SU-DHL-6 (cell line): ENCODE data around the gene ZNF718.
"Not testable (repeated sequence)": the region's sequence is repeated elsewhere in the genome, so short reads cannot be mapped to it uniquely, and the experiment has no call there.

ENCODE experiments used
- H2AFZ ChIP-seq: fragments of 200-600 bp; sonication (generic); 2 replicates; pipeline ENCODE4 v1.6.1; 2014; ENCODE audit warnings: low read depth, mild to moderate bottlenecking, moderate library complexity, mixed read lengths, antibody characterized with exemption, low read length; ENCODE audit not compliant: severe bottlenecking
- H3F3A ChIP-seq: fragments of 200-600 bp; shearing (Covaris generic); 2 replicates; pipeline ENCODE4 v1.6.0; 2016; ENCODE audit warnings: antibody characterized with exemption, mild to moderate bottlenecking; ENCODE audit not compliant: insufficient read depth
- H3K27ac ChIP-seq: fragments of 200-600 bp; sonication (generic); 2 replicates; pipeline ENCODE4 v1.5.1; 2016; ENCODE audit warnings: low read depth, mild to moderate bottlenecking, low read length, moderate library complexity, mixed read lengths
- H3K27me3 ChIP-seq: fragments of 200-600 bp; sonication (generic), shearing (Covaris generic); 2 replicates; pipeline ENCODE4 v1.6.0; 2014; ENCODE audit warnings: mild to moderate bottlenecking, low read length
- H3K36me3 ChIP-seq: fragments of 200-600 bp; sonication (generic); 2 replicates; pipeline ENCODE4 v1.6.1; 2014; ENCODE audit warnings: mild to moderate bottlenecking, low read length, mixed read lengths
- H3K4me2 ChIP-seq: fragments of 300-600, 200-600 bp; shearing (Covaris generic), sonication (generic); 2 replicates; pipeline ENCODE4 v1.6.0; 2014; ENCODE audit warnings: low read length, low read depth, mild to moderate bottlenecking; ENCODE audit not compliant: poor library complexity, severe bottlenecking
- H3K4me3 ChIP-seq: fragments of 200-600 bp; sonication (generic); 2 replicates; pipeline ENCODE4 v1.5.1; 2014; ENCODE audit warnings: antibody characterized with exemption, low read length, mild to moderate bottlenecking, mixed read lengths; ENCODE audit not compliant: insufficient read depth, poor library complexity, severe bottlenecking
- H3K79me2 ChIP-seq: fragments of 200-600 bp; sonication (generic); 2 replicates; pipeline ENCODE4 v1.6.1; 2014; ENCODE audit warnings: mild to moderate bottlenecking, low read length, moderate library complexity; ENCODE audit not compliant: insufficient read depth
- H3K9ac ChIP-seq: fragments of 200-600 bp; sonication (generic); 2 replicates; pipeline ENCODE4 v1.7.0; 2014; ENCODE audit warnings: mild to moderate bottlenecking, low read length
- H3K9me2 ChIP-seq: fragments of 200-600 bp; sonication (generic); replicated peaks from 2 replicates; pipeline ENCODE4 v1.6.1; 2014; ENCODE audit warnings: low read length; ENCODE audit not compliant: insufficient read depth
- H3K9me3 ChIP-seq: fragments of 200-600 bp; sonication (generic); 2 replicates; pipeline ENCODE4 v1.6.1; 2014; ENCODE audit warnings: low read length, mixed read lengths; ENCODE audit not compliant: insufficient read depth
- H4K20me1 ChIP-seq: fragments of 200-600 bp; sonication (generic); 2 replicates; pipeline ENCODE4 v1.6.1; 2014; ENCODE audit warnings: low read depth, mild to moderate bottlenecking, antibody characterized with exemption, low read length, moderate library complexity, mixed read lengths
- EZH2phosphoT487 ChIP-seq: fragments of 200-600 bp; sonication (generic), shearing (Covaris generic); conservative IDR thresholded peaks from 2 replicates; pipeline ENCODE4 v1.6.1; 2018; ENCODE audit warnings: mild to moderate bottlenecking, antibody characterized with exemption, low read length, moderate library complexity, mixed read lengths
- TF ChIP-seq, protein P1 (sequence below): fragments of 200-600 bp; sonication (generic); IDR thresholded peaks from one replicate; pipeline ENCODE4 v1.5.1; 2017; ENCODE audit warnings: antibody characterized with exemption, mild to moderate bottlenecking, low read length, moderate library complexity; ENCODE audit not compliant: insufficient read depth, poor library complexity, severe bottlenecking

The ZNF718 gene

GRCh38 chr4:200936-201335, 76.6 kb downstream of the ZNF718 start:
- peaks cover 26% of the 10 kb centered on the region; the same call in 1 of the 2 replicates for H3K9me3 ChIP-seq
- H3K4me2 ChIP-seq: no peak overlapping the region
- no peaks in the 10 kb centered on the region for H3F3A ChIP-seq
- no peak overlapping the region for H3K27ac ChIP-seq
- H3K9me2 ChIP-seq: no peaks in the 10 kb centered on the region
- no peaks in the 10 kb centered on the region for H3K27me3 ChIP-seq
- no peak overlapping the region for H2AFZ ChIP-seq
- no peaks in the 10 kb centered on the region for H3K36me3 ChIP-seq
- H4K20me1 ChIP-seq: no peaks in the 10 kb centered on the region
- H3K79me2 ChIP-seq: no peaks in the 10 kb centered on the region
- H3K9ac ChIP-seq: no peak overlapping the region
- no peak overlapping the region for H3K4me3 ChIP-seq
- TF ChIP-seq, protein P1, sequence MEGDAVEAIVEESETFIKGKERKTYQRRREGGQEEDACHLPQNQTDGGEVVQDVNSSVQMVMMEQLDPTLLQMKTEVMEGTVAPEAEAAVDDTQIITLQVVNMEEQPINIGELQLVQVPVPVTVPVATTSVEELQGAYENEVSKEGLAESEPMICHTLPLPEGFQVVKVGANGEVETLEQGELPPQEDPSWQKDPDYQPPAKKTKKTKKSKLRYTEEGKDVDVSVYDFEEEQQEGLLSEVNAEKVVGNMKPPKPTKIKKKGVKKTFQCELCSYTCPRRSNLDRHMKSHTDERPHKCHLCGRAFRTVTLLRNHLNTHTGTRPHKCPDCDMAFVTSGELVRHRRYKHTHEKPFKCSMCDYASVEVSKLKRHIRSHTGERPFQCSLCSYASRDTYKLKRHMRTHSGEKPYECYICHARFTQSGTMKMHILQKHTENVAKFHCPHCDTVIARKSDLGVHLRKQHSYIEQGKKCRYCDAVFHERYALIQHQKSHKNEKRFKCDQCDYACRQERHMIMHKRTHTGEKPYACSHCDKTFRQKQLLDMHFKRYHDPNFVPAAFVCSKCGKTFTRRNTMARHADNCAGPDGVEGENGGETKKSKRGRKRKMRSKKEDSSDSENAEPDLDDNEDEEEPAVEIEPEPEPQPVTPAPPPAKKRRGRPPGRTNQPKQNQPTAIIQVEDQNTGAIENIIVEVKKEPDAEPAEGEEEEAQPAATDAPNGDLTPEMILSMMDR: no peak
- no peak for TF ChIP-seq EZH2phosphoT487

DNA sequence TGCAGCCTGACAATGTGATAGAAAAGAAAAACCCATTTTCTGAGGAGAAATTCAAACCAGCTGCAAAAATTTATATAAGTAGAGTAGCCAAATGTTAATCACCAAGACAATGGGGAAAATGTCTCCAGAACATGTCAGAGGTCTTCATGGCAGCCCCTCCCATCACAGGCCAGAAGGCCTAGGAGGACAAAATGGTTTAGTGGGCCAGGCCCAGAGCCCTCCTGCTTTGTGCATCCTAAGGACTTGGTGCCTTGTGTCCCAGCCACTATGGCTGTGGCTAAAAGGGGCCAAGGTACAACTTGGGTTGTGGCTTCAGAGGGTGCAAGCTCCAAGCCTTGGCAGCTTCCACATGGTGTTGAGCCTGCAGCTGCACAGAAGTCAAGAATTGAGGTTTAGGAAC, 78.5 kb downstream of the ZNF718 start:
- not testable (repeated sequence) for H3K79me2 ChIP-seq, H4K20me1 ChIP-seq, H3F3A ChIP-seq, H3K4me3 ChIP-seq, H2AFZ ChIP-seq, H3K27ac ChIP-seq, H3K9me2 ChIP-seq, H3K9ac ChIP-seq, H3K4me2 ChIP-seq, H3K27me3 ChIP-seq, H3K36me3 ChIP-seq
- peaks cover 26% of the 10 kb centered on the region; the same call in 1 of the 2 replicates for H3K9me3 ChIP-seq

GRCh38 chr4:205097-205756, 80.9 kb downstream of the ZNF718 start:
- Histone ChIP-seq H3K36me3 (no peaks in the 10 kb centered on the region), H4K20me1 (no peaks in the 10 kb centered on the region), H2AFZ (no peak overlapping the region), H3K4me3 (no peak overlapping the region), H3K9me2 (no peaks in the 10 kb centered on the region), H3K9me3 (peaks cover 26% of the 10 kb centered on the region; the same call in 1 of the 2 replicates), H3K4me2 (no peak overlapping the region), H3K9ac (no peak overlapping the region), H3F3A (peaks cover 1% of the 10 kb centered on the region; the same call in 1 of the 2 replicates), H3K27ac (no peak overlapping the region), H3K79me2 (no peaks in the 10 kb centered on the region), H3K27me3 (no peaks in the 10 kb centered on the region)
- TF ChIP-seq EZH2phosphoT487: no peak
- TF ChIP-seq, protein P1: no peak

DNA sequence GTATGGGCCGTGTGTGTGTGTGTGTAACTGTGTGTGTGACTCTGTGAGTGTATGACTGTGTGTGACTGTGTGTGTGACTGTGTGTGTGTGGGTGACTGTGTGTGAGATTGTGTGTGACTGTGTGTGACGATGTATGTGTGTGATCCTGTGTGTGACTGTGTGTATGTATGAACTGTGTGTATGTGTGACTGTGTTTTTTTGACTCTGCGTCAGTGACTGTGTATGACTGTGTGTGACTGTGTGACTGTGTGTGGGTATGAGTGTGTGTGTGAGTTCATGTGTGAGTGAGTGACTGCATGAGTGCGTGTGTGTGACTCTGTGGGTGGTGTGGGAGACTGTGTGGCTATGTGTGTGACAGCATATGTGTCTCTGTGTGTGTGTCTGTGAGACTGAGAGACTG, 81.8 kb downstream of the ZNF718 start:
- no peaks in the 10 kb centered on the region for H3K9me2 ChIP-seq
- no peak overlapping the region for H3K9ac ChIP-seq
- peaks cover 8% of the 10 kb centered on the region; the same call in 1 of the 2 replicates for H3F3A ChIP-seq
- TF ChIP-seq, protein P1: no peak
- TF ChIP-seq EZH2phosphoT487: no peak
- H3K4me2 ChIP-seq: no peak overlapping the region
- H3K9me3 ChIP-seq: peaks cover 26% of the 10 kb centered on the region; the same call in 1 of the 2 replicates
- H3K79me2 ChIP-seq: no peaks in the 10 kb centered on the region
- H3K36me3 ChIP-seq: no peaks in the 10 kb centered on the region
- no peaks in the 10 kb centered on the region for H3K27me3 ChIP-seq
- H3K4me3 ChIP-seq: no peak overlapping the region
- H4K20me1 ChIP-seq: no peaks in the 10 kb centered on the region
- no peak overlapping the region for H3K27ac ChIP-seq
- H2AFZ ChIP-seq: no peak overlapping the region

DNA sequence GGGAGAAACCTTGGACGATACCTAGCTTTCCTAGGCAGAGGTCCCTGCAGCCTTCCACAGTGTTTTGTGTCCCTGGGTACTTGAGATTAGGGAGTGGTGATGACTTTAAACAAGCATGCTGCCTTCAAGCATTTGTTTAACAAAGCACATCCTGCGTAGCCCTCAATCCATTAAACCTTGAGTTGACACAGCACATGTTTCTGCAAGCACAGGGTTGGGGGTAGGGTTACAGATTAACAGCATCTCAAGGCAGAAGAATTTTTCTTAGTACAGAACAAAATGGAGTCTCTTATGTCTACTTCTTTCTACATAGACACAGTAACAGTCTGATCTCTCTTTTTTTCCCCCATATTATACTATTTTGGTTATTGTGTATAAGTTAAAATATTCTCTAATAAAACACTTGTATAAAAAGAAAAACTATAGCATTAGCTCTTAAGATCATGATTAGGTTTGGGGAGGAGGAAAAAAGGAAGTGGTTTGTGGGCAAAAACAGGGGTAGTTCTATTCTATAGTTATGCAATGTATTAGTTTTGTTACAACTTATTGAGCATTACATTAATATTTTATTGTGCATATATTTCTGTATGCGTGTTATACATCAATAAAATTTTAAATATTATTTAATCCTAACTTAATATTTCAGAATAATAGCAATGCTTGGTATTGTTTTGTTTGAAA, 84.3 kb downstream of the ZNF718 start:
- not testable (repeated sequence) for H3K36me3 ChIP-seq, H3K4me2 ChIP-seq, H3K79me2 ChIP-seq, H2AFZ ChIP-seq, H3K4me3 ChIP-seq, H4K20me1 ChIP-seq, H3F3A ChIP-seq, H3K27me3 ChIP-seq, H3K9ac ChIP-seq, H3K9me2 ChIP-seq
- H3K9me3 ChIP-seq: peaks cover 28% of the 10 kb centered on the region; the same call in 1 of the 2 replicates
- H3K27ac ChIP-seq: peak overlapping the region; percentile 47; the same call in 1 of the 2 replicates
